ENCODE data around the gene PDE4B.

DNA sequence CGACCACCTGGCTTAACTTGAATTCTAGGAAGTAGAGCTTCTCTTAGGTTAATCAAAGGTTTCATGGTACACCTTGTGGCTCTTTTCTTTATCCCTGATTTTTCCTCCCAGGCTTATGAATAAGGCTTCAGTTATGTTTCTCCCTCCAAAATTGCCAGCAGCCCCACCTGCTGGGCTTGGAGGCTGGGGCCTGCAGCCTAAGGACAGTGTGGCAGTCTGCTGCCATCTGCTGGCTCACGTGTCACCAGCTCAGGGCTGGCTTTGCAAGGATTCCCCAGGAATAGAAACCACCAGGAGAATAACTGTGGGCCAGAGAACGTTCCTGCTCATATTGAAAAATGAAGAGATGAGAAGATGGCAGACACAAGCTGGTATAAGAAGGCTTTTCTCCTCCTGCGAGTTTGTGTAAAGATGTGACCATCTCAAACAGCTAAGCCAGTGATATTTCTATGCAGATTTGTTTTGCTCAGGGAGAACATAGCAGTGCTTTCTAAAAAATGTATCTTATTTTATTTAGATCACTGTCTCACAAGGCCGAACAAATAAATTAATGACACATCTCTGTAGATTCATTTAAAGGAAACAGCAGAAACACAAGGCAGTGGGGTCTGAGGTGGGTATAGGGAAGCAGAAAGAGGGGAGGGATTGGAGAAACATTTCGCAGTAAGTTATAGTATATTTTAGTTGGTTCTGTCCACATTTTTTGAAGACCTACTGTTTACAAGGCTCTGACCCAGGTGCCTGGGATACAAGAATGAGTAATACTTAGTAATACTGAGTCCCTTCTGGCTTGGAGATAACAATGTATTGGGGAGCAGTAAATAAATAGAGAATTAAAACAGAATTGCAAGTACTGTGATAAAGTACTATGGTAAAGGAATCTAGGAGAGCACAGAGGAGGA lies 450.2 kb downstream of the PDE4B start:
- TF ChIP-seq POLR2A (IDR thresholded peaks at IDR 0.05; ENCODE audit: low read length) (no peak), GATA1 (IDR thresholded peaks at IDR 0.05; ENCODE audit: low read depth, low read length) (no peak)

All from erythroblast (primary cell).